Measurements from ENCODE around the gene ADCK2. TPM values are rescaled to one million over a fixed set of nuclear protein-coding genes. Genes with fewer than 3 reads are reported as not detected.
"Not testable (repeated sequence)": the region's sequence is repeated elsewhere in the genome, so short reads cannot be mapped to it uniquely, and the experiment has no call there.

The ADCK2 gene
- total RNA-seq, 1 donor from 2014 or later, result 15.1 TPM

DNA sequence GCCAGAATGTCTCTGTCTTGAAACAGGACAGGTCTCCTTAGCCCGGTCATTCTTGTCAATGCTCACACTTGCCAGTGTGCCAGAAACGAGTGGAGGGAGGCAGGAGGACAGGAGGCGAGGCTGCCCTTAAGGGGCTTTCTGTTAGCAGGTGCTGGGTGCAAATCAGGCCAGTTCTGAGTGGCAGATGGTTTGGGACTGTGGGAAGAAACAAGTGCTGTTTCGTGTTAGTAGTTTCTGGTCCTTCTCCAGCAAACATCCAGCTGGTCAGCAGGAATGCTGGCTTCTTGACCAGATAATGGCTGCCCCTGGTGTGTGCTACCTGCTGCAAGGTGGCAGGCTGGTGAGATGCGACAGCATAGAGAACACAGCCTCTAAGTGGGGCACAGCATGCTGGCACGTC lies 15.6 kb downstream of the ADCK2 start:
- Histone ChIP-seq H3K4me3 (ENCODE audit: low read length in 3 of 3) (no peak overlapping the region), H3K9me3 (ENCODE audit: control insufficient read depth in 3 of 3, low read length in 3 of 3) (no peaks in the 10 kb centered on the region), H3K27me3 (ENCODE audit: control insufficient read depth in 3 of 3, insufficient read depth in 3 of 3, low read length in 3 of 3) (no peaks in the 10 kb centered on the region), H3K4me1 (ENCODE audit: control insufficient read depth in 3 of 3, insufficient read depth in 3 of 3, low read length in 3 of 3) (peaks cover 0 to 4% (median 3%) of the 10 kb centered on the region in 3 donors), H3K27ac (ENCODE audit: low read depth, low read length) (no peak overlapping the region), H3K9ac (ENCODE audit: low read depth in 1 of 3, low read length in 3 of 3) (no peak overlapping the region), H3K36me3 (ENCODE audit: control insufficient read depth in 3 of 3, insufficient read depth in 3 of 3, low read length in 3 of 3) (peaks cover 18 to 32% (median 30%) of the 10 kb centered on the region in 3 donors)

GRCh38 chr7:140689199-140690152 lies 16.7 kb downstream of the ADCK2 start:
- no peaks in the 10 kb centered on the region for H3K9me3 ChIP-seq (ENCODE audit: control insufficient read depth in 3 of 3, low read length in 3 of 3)
- no peak overlapping the region for H3K9ac ChIP-seq (ENCODE audit: low read depth in 1 of 3, low read length in 3 of 3)
- peaks cover 0 to 4% (median 3%) of the 10 kb centered on the region in 3 donors for H3K4me1 ChIP-seq (ENCODE audit: control insufficient read depth in 3 of 3, insufficient read depth in 3 of 3, low read length in 3 of 3)
- H3K27me3 ChIP-seq (ENCODE audit: control insufficient read depth in 3 of 3, insufficient read depth in 3 of 3, low read length in 3 of 3), result no peaks in the 10 kb centered on the region
- peaks cover 15 to 30% (median 27%) of the 10 kb centered on the region in 3 donors for H3K36me3 ChIP-seq (ENCODE audit: control insufficient read depth in 3 of 3, insufficient read depth in 3 of 3, low read length in 3 of 3)
- no peak overlapping the region for H3K27ac ChIP-seq (ENCODE audit: low read depth, low read length)
- H3K4me3 ChIP-seq (ENCODE audit: low read length in 3 of 3), result no peak overlapping the region

DNA sequence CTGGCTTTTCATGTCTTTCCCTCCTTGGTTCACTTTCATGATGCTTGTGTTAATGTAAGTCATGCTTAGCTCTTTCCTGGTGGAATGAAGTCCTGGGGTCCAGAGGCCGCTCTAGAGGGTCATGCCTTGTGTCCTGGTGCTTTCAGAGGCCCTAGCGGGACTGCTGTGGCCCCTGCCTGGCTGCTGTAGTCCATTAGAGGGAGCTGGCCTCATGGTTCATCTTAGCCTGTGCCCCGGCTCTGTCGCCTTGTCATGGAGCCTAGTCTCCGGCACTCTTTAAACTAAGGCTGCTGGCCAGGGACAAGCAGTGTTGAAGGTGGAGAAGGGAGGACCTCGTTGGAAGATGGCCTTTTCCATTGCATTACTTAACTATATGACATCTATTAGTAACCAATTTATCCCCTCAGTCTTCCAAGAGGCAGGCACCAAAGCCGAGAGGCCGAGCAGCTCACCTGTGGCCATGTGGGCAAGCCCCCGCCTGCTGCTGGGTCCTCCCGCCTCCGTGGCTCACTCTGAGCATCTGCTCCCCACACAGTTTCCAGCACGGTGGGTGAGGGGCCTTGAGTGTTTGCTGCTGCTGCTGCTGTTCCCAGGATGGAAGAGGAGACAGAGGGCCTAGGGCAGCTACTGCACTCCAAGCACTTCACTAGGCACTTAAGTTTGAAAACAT lies 18.8 kb downstream of the ADCK2 start:
- peaks cover 16 to 27% (median 22%) of the 10 kb centered on the region in 3 donors for H3K36me3 ChIP-seq (ENCODE audit: control insufficient read depth in 3 of 3, insufficient read depth in 3 of 3, low read length in 3 of 3)
- H3K9ac ChIP-seq (ENCODE audit: low read depth in 1 of 3, low read length in 3 of 3), result no peak overlapping the region
- H3K4me3 ChIP-seq (ENCODE audit: low read length in 3 of 3), result no peak overlapping the region

DNA sequence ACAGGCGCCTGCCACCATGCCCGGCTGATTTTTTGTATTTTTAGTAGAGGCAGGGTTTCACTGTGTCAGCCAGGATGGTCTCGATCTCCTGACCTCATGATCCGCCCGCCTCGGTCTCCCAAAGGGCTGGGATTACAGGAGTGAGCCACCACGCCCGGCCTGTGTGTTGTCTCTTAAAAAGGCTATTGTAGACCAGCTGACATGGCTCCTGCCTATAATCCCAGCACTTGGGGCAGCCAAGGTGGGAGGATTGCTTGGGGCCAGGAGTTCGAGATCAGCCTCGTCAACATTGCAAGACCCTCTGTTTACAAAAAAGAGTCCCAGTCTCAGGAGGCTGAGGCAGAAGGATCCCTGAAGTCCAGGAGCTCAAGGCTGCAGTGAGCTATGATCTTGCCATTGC lies 21.1 kb downstream of the ADCK2 start:
- Histone ChIP-seq H3K4me1 (ENCODE audit: control insufficient read depth in 3 of 3, insufficient read depth in 3 of 3, low read length in 3 of 3) (peaks cover 19 to 25% (median 20%) of the 10 kb centered on the region in 3 donors), H3K36me3 (ENCODE audit: control insufficient read depth in 3 of 3, insufficient read depth in 3 of 3, low read length in 3 of 3) (peaks cover 8 to 16% (median 12%) of the 10 kb centered on the region in 3 donors)
- H3K27ac ChIP-seq (ENCODE audit: low read depth, low read length); H3K9ac ChIP-seq (ENCODE audit: low read depth in 1 of 3, low read length in 3 of 3); H3K27me3 ChIP-seq (ENCODE audit: control insufficient read depth in 3 of 3, insufficient read depth in 3 of 3, low read length in 3 of 3); H3K4me3 ChIP-seq (ENCODE audit: low read length in 3 of 3); H3K9me3 ChIP-seq (ENCODE audit: control insufficient read depth in 3 of 3, low read length in 3 of 3): not testable (repeated sequence)

More for the DNA sequence above, 18.8 kb downstream of the ADCK2 start:
- no peaks in the 10 kb centered on the region for H3K27me3 ChIP-seq (ENCODE audit: control insufficient read depth in 3 of 3, insufficient read depth in 3 of 3, low read length in 3 of 3)
- H3K27ac ChIP-seq (ENCODE audit: low read depth, low read length), result no peak overlapping the region
- no peaks in the 10 kb centered on the region for H3K9me3 ChIP-seq (ENCODE audit: control insufficient read depth in 3 of 3, low read length in 3 of 3)
- peaks cover 7 to 8% (median 7%) of the 10 kb centered on the region in 3 donors for H3K4me1 ChIP-seq (ENCODE audit: control insufficient read depth in 3 of 3, insufficient read depth in 3 of 3, low read length in 3 of 3)

- Histone ChIP-seq H3K9ac (ENCODE audit: low read depth in 1 of 3, low read length in 3 of 3) (no peak overlapping the region), H3K27ac (ENCODE audit: low read depth, low read length) (no peak overlapping the region), H3K9me3 (ENCODE audit: control insufficient read depth in 3 of 3, low read length in 3 of 3) (no peaks in the 10 kb centered on the region), H3K4me1 (ENCODE audit: control insufficient read depth in 3 of 3, insufficient read depth in 3 of 3, low read length in 3 of 3) (peaks cover 19 to 25% (median 20%) of the 10 kb centered on the region in 3 donors), H3K36me3 (ENCODE audit: control insufficient read depth in 3 of 3, insufficient read depth in 3 of 3, low read length in 3 of 3) (peaks cover 6 to 15% (median 9%) of the 10 kb centered on the region in 3 donors), H3K27me3 (ENCODE audit: control insufficient read depth in 3 of 3, insufficient read depth in 3 of 3, low read length in 3 of 3) (no peaks in the 10 kb centered on the region), H3K4me3 (ENCODE audit: low read length in 3 of 3) (no peak overlapping the region)
Observed at GRCh38 chr7:140694592-140694991, 21.8 kb downstream of the ADCK2 start.

- H3K27ac ChIP-seq (ENCODE audit: low read depth, low read length), result no peak overlapping the region
- peaks cover 4 to 10% (median 4%) of the 10 kb centered on the region in 3 donors for H3K36me3 ChIP-seq (ENCODE audit: control insufficient read depth in 3 of 3, insufficient read depth in 3 of 3, low read length in 3 of 3)
- no peaks in the 10 kb centered on the region for H3K27me3 ChIP-seq (ENCODE audit: control insufficient read depth in 3 of 3, insufficient read depth in 3 of 3, low read length in 3 of 3)
- no peak overlapping the region for H3K4me3 ChIP-seq (ENCODE audit: low read length in 3 of 3)
- H3K9me3 ChIP-seq (ENCODE audit: control insufficient read depth in 3 of 3, low read length in 3 of 3), result no peaks in the 10 kb centered on the region
- peaks cover 19 to 25% (median 20%) of the 10 kb centered on the region in 3 donors for H3K4me1 ChIP-seq (ENCODE audit: control insufficient read depth in 3 of 3, insufficient read depth in 3 of 3, low read length in 3 of 3)
- H3K9ac ChIP-seq (ENCODE audit: low read depth in 1 of 3, low read length in 3 of 3), result peak overlapping the region in 1 of 3 donors; percentile 97
Observed at GRCh38 chr7:140695381-140695780, 22.6 kb downstream of the ADCK2 start.

DNA sequence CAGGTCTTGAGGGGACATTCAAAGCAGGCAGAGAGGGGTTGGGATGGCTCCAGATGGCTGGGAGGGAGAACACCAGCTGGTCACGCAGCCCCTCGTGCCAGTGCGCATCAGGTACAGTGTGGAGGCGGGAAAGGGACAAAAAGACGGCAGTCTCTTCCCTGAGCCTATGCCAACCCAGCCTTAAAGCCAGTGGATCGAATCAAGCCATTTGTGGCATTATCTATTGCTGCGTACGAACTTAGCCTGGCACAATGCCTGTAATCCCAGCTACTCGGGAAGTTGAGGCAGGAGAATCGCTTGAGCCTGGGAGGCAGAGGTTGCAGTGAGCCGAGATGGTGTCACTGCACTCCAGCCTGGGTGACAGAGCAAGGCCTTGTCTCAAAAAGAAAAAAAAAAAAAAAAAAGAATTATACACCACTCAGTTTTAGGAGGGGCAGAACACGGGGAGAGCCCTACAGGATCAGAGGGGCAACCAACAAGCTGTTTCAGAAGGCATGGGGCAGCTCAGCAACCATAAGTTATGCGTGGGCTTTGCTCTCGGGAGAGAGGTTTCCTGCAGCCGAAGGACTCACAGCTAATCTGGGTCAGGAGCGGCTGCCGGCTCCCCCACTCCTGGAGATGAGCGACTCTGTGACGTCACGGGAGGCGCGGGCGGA lies 23.4 kb downstream of the ADCK2 start:
- H3K9ac ChIP-seq (ENCODE audit: low read depth in 1 of 3, low read length in 3 of 3), result peak overlapping the region; percentile 83 to 97 (median 97)
- H3K9me3 ChIP-seq (ENCODE audit: control insufficient read depth in 3 of 3, low read length in 3 of 3), result no peaks in the 10 kb centered on the region
- peaks cover 19 to 25% (median 20%) of the 10 kb centered on the region in 3 donors for H3K4me1 ChIP-seq (ENCODE audit: control insufficient read depth in 3 of 3, insufficient read depth in 3 of 3, low read length in 3 of 3)

GRCh38 chr7:140696680-140697446 lies 24.1 kb downstream of the ADCK2 start, which contains the start of gene NDUFB2:
NDUFB2 (plus strand) TSS chr7:140696708; CDS start chr7:140696745, 37 bp downstream.
- peaks cover 0 to 4% (median 3%) of the 10 kb centered on the region in 3 donors for H3K36me3 ChIP-seq (ENCODE audit: control insufficient read depth in 3 of 3, insufficient read depth in 3 of 3, low read length in 3 of 3)
- peak within 1 kb of the TSS; percentile 96 for H3K27ac ChIP-seq (ENCODE audit: low read depth, low read length)
- no peaks in the 10 kb centered on the region for H3K9me3 ChIP-seq (ENCODE audit: control insufficient read depth in 3 of 3, low read length in 3 of 3)
- H3K27me3 ChIP-seq (ENCODE audit: control insufficient read depth in 3 of 3, insufficient read depth in 3 of 3, low read length in 3 of 3), result no peaks in the 10 kb centered on the region
- peak within 1 kb of the TSS; percentile 86 to 99 (median 98) for H3K4me3 ChIP-seq (ENCODE audit: low read length in 3 of 3)
- H3K4me1 ChIP-seq (ENCODE audit: control insufficient read depth in 3 of 3, insufficient read depth in 3 of 3, low read length in 3 of 3), result peaks cover 19 to 25% (median 20%) of the 10 kb centered on the region in 3 donors
- H3K9ac ChIP-seq (ENCODE audit: low read depth in 1 of 3, low read length in 3 of 3), result peak within 1 kb of the TSS; percentile 92 to 97 (median 97)

More for the DNA sequence above, 23.4 kb downstream of the ADCK2 start:
- Histone ChIP-seq H3K36me3 (ENCODE audit: control insufficient read depth in 3 of 3, insufficient read depth in 3 of 3, low read length in 3 of 3) (peaks cover 4 to 10% (median 4%) of the 10 kb centered on the region in 3 donors), H3K4me3 (ENCODE audit: low read length in 3 of 3) (peak overlapping the region; percentile 86 to 99 (median 98)), H3K27me3 (ENCODE audit: control insufficient read depth in 3 of 3, insufficient read depth in 3 of 3, low read length in 3 of 3) (no peaks in the 10 kb centered on the region), H3K27ac (ENCODE audit: low read depth, low read length) (peak overlapping the region; percentile 96)

All from skeletal muscle tissue (tissue), 4 donors.